Sigmoid colon (tissue), 4 donors: ENCODE results near the gene CPXM2.

Experiments used
- EP300 ChIP-seq, 4 donors: sonication (generic); formaldehyde crosslinking; IDR thresholded peaks; one replicate each; pipeline ENCODE4 v1.6.1; 2017; ENCODE audit warnings: antibody characterized with exemption in 4 of 4
- POLR2A ChIP-seq, 2 donors: fragments of 450-650 bp; IDR thresholded peaks; one replicate each; pipeline ENCODE4 v1.6.1; 2016; ENCODE audit warnings: antibody characterized with exemption in 2 of 2, mild to moderate bottlenecking in 2 of 2, moderate library complexity in 2 of 2
- POLR2AphosphoS5 ChIP-seq, 4 donors: sonication (generic); formaldehyde crosslinking; IDR thresholded peaks; one replicate each; pipeline ENCODE4 v1.6.1; 2017; ENCODE audit warnings: antibody characterized with exemption in 4 of 4
- TF ChIP-seq, protein P1 (sequence below), 4 experiments: fragments of 450-650 bp in 3 of 4; fragments of 200-600 bp in 1 of 4; IDR thresholded peaks; one replicate each; pipeline ENCODE4 v1.5.1; 2016 to 2019; ENCODE audit warnings: antibody characterized with exemption in 4 of 4, mild to moderate bottlenecking in 3 of 4, moderate library complexity in 2 of 4

DNA sequence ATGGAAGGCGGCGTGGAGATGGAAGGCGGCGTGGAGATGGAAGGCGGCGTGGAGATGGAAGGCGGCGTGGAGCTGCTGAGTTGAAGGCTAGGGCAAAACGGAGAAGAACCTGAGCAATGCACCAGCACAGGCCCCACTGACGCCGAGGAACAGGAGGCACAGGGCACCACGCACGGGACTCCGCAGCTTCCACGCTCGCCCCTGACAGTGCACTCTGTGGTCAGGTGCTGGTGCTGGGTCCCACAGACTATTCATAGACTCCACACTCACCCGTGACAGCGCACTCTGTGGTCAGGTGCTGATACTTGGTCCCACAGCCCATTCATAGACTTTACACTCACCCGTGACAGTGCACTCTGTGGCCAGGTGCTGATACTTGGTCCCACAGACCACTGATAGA lies 34.0 kb downstream of the CPXM2 start:
- TF ChIP-seq, protein P1, sequence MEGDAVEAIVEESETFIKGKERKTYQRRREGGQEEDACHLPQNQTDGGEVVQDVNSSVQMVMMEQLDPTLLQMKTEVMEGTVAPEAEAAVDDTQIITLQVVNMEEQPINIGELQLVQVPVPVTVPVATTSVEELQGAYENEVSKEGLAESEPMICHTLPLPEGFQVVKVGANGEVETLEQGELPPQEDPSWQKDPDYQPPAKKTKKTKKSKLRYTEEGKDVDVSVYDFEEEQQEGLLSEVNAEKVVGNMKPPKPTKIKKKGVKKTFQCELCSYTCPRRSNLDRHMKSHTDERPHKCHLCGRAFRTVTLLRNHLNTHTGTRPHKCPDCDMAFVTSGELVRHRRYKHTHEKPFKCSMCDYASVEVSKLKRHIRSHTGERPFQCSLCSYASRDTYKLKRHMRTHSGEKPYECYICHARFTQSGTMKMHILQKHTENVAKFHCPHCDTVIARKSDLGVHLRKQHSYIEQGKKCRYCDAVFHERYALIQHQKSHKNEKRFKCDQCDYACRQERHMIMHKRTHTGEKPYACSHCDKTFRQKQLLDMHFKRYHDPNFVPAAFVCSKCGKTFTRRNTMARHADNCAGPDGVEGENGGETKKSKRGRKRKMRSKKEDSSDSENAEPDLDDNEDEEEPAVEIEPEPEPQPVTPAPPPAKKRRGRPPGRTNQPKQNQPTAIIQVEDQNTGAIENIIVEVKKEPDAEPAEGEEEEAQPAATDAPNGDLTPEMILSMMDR (IDR thresholded peaks at IDR 0.05) = no peak
- no peak for TF ChIP-seq POLR2AphosphoS5 (IDR thresholded peaks at IDR 0.05)
- no peak for TF ChIP-seq EP300 (IDR thresholded peaks at IDR 0.05)
- TF ChIP-seq POLR2A (IDR thresholded peaks at IDR 0.05) = no peak
